Measurements from ENCODE around the gene MTHFD1L.

The MTHFD1L gene

DNA sequence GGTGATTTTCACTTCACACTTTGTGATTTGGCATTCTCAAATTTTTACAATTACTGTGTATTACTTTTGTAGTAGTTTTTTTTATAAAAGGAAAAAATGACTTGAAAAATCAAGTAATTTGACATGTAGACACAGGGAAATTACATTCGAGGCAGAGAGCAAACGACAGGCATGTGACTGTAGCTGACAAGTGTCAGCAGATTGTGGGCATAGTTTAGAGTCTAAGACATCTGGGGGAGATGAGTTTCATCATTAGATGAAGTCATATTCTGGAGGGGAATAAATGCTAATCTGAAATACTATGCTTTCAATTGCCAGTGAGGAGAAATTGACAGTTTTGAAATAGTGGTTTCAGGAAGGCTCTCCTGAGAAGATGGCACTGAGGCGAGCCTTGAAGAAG is 126.0 kb downstream of the MTHFD1L start:
- no peak for DNase-seq (ENCODE audit: low spot score)

DNA sequence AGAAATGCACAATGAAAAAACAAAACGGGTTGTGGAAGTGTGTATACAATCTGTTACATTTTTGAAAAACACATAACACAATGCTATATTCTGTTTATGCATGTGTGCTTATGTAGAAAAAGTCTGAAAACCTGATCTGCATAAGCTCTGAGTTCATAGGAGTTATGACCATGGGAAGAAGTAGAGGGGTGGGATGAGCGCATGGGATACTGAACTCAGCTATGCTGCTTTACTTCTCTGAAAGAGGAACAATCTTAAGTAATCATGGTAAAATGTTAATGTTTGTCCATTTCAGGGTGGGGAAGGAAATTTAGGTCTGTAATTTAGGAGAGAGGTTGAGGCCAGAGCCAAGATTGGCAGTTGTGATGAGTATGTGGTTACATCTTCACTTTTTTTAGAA is 126.8 kb downstream of the MTHFD1L start:
- no peak for DNase-seq (ENCODE audit: low spot score)

DNA sequence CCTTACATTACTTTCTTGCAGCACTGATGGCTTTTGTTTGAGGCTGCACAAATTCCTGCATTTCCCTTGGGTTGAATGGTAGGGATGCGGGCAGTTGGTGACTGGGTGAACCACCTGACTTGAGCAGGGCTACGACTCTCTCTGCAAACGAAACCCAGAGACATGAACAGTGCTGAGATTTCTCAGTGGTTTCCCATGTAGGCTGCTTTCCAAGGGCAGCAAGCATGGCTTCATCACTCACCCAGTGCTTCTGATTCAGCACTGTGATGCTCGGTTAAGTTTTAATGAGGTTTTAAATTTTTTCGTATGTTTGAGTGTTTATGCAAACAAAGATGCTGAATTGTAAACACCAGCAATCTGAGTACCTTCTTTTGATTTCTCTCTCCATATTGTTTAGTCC is 127.2 kb downstream of the MTHFD1L start:
- DNase-seq (ENCODE audit: low spot score), result no peak

DNA sequence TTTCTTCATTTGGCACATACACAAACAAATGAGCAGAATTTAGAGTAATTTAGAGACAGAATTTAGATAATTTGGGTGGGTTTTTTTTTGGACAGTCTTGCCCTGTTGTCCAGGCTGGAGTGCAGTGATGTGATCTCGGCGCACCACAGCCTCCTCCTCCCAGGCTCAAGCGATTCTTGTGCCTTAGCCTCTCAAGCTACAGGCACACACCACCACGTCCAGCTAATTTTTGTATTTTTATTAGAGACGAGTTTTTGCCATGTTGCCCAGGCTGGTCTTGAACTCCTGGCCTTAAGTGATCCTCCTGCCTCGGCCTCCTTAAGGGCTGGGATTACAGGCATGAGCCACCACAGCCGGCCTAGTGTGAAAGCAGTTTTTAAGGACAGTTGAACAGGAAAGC is 127.8 kb downstream of the MTHFD1L start:
- no peak for DNase-seq (ENCODE audit: low spot score)

DNA sequence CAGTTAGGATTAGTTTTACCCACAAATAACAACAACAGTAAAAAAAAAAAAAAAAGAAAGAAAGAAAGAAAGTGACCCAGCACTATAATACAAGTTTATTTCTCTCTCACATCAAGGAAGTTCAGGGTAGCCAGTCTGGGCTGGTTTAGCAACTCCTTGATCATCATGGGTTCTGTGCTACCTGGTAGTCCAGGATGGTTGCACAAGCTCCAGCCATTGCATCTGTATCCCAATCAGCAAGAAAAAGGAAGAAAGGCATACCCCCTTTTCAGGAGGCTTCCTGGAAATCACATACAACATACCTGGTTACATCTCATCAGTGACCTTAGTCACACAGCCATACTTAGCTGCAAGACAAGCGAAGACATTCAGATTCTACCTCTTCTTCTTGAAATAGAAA is 128.5 kb downstream of the MTHFD1L start:
- DNase-seq (ENCODE audit: low spot score), result no peak

DNA sequence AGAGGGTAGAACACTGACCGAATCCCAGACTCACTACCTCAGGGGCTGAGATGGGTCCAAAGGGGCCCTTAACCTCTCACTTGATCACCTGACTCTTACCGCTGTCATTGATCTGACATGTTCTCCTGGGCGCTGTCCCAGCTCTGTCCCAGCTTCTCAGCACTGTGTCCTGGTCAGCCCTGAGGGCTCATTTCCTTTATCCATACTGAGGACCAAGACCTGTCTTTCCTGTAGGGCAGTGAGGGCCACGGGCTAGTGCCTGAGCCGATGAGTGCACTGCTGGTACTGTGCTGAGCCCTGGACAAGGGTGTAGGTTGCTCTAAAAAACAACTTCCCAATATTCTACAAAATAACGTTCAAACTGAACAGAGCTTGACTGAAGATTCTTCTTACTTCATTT is 131.5 kb downstream of the MTHFD1L start:
- DNase-seq (ENCODE audit: low spot score), result no peak

DNA sequence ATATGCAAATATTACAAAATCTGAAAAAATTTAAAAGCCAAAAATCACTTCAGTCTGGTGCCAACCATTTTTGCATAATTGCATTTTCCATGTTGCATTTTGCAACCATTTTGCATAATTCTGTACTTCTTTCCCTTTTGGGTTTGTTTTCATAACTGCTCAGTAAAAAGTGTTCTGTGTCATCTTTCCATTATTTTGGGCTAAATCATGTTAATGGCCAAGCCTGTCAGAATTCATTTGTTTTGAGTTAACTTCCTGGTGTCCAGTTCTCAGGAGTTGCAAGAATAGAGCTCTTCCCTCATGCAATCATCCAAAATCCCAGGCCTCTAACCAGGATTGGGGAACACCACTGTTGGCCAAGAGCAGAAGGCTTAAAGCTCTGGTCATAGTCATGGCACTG is 133.6 kb downstream of the MTHFD1L start:
- no peak for DNase-seq (ENCODE audit: low spot score)

DNA sequence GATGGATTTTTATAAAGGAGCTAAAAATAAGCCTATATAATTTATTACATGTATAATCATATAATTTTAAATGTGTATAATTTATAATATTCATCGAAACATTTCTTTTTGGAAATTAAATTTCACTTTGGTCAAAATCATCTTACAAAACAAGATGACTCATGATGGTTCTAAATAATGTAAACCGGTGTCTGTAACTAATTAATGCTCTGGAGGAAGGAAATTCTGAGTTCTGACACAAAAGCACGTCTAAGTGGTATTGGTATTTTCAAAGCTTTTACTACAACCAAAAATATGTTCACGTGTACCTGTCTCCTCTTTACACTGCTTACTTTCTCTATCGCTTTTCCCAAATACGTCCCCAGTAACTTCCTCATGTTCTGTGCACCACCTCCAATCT is 134.1 kb downstream of the MTHFD1L start:
- DNase-seq (ENCODE audit: low spot score), result no peak

DNA sequence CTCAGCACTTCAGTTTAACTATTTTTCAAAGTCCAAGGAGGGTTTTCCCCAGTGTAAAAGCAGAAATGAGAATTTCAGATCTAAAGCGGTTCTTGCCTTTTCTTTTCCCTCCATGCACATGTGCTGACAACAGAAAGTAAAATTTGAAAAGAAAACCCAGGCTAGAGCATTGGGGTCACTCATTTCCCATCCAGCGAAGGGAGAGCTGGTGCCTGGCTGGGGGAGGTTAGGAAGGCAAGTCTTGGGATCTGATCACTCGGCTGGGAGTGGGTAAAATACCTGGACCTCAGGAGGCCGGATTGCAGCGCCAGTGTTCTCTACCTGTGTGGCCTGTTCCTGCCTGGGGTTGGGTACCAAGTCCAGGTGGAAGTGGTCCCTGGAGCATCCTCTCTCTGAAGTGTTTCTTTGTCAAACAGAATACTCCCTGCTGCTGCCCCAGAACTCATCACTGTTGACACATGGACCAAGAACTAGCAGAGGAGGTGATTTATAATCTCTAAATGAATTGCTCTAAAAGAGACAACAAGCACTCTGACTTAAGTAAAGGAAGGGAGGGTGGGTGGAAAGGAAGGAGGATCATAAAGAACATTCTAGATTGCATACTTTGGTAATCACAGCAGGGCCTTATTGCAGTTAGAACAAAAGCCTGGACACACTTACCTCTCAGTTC is 136.0 kb downstream of the MTHFD1L start:
- DNase-seq (ENCODE audit: low spot score), result no peak

DNA sequence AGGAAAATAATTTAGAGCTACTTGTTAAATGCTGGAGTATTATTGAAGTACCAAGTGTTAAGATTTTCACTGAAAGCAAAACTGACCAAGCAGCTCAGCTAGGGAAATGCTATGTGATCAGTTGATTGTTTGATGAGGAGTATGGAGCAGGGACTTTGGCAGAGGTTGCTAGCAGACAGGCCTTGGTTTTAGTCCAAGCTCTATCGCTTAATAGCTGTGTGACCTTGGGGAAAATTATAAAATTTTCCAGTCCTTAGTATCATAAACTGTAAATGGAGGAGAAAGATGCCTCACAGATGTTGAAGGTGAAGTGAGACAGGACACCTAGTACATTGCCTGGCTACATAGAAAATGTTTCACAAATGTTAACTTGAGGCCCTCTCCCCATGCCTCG is 136.6 kb downstream of the MTHFD1L start:
- DNase-seq (ENCODE audit: low spot score), result no peak

DNA sequence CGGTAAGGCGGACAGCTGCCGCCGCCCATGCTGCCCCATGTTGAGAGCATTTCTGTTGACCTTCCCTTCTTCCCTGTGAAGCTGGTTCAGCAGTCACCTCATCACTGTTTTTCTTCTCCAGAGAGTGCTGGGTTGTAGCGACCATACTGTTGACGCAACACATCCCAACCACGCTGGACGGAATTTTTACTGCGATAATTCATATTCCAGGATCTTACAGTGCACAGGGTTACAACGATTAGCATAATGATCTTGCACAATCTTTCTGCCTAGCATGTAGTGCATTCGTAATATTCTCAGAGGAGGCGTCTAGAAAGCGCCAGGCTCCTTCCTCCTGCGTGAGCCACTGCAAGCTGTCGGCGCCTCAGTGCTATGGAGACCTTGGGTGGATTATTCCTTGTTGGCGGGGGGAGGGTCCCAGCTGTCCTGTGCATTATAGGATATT is 137.0 kb downstream of the MTHFD1L start:
- no peak for DNase-seq (ENCODE audit: low spot score)

DNA sequence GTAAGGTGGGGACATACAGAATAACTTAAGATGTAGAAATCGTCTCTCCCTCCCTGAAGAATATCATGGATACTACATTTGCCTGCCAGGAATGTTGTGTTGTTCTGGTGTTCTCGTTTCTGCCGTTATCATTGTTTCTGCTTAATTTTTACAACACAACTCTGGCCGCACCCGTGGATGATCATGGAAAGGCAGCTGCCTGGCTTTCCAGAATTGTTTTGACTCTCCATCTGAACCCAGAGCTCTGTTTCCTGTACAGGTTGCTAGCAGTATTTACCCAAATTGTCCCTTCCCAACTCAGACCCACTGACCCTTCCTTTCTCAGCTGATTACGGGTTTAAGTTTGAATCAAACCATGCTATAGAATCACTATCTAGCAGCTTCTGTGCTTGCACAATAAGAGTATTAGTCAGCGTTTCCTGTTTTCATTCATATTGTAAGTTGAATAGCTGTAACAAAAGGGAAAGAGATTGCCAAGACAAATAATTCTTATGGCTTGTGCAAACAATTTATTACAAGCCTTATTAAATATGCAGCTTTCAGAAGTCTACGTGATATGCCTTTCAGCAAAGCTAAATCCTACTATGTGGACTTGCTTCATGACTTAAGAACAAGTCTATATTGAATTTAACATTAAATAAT is 139.0 kb downstream of the MTHFD1L start:
- peak; percentile 44 for DNase-seq (ENCODE audit: low spot score)

DNA sequence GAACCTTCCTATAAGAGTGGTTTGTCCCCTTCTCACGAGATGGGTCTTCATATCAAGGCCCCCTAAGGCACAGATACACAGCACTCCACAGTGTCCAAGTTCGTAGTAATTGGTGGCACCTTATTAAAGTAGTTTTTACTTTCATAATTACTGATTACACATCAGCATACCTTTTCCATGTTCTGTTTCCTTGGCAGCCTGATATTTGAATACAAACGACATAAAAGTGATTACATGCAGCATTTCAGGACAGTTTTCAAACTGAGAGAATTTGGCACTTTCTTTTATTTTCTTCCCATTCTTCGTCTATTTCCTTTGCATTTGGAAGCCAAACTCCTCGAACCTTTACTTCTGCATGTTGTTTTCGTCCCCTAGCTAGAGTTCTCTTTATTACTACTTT is 139.7 kb downstream of the MTHFD1L start:
- no peak for DNase-seq (ENCODE audit: low spot score)

DNA sequence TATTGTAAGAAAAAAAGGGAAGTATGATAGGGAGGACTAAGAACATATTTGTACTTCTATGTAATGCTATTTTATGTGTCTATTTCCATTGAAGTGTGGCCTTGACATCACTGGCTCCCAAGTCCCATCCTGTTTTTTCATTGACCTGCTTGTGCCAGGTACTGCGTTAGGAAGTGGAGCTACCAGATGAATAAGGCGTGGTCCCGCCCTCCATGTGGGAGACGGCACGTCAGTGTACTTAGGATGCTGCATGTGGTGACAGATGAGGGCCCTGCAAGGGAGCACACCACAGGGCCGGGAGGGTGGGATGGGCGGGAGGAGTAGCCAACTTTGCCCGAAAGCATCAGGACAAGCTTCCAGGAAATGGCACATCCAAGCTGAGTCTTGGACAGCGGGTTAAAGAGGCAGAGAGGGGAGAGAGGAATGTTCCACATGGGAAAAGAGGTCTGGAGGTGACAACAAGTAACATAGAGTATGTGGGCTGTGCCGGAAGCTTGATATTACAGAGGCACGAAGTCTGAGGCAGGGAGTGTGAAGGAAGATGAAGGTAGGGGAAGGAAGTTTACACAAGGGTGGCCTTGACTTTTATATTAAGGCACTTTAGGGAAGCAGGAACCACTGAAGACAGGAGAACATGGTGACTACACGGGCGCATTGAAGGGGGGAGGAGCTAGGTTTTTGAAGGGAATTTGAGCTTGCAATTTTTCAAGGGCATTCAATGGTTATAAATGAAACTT is 140.6 kb downstream of the MTHFD1L start:
- DNase-seq (ENCODE audit: low spot score), result no peak

DNA sequence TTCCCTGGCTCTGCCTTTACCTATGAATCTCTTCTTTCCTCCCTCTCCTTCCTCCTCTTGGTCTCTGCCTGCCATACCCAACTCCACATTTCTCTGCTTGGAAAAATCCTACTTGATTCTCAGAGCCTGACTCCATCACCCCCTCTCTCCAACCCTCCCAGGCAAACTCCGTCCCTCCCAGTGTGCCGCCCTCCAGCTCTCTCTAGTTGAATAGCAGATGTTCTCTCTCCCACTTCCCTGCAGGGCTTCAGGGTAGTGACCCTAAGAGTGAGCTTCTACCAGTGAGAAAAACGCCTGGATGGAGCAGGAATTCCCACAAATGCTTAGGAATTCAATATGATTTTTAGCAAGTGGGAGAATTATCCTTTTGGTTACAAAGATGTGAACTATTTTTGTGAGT is 141.6 kb downstream of the MTHFD1L start:
- DNase-seq (ENCODE audit: low spot score), result no peak

DNA sequence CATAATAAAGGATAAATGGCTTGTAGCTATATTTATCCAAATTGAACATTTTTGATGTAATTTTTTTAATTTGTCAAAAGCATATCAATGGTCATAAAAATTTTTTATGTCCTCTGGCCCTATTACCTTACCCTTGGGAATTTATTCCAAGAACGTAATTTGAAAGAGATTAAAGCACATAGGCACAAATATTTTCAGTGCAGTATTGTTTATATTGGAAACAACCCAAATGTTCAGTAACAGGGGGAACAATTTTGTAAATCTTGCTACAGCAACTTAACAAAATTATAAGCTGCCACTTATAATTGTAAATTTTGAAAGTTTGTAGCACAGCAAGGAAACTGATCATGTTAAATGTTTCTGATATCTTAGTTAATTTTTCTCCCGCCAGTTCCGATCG is 142.4 kb downstream of the MTHFD1L start:
- no peak for DNase-seq (ENCODE audit: low spot score)

DNA sequence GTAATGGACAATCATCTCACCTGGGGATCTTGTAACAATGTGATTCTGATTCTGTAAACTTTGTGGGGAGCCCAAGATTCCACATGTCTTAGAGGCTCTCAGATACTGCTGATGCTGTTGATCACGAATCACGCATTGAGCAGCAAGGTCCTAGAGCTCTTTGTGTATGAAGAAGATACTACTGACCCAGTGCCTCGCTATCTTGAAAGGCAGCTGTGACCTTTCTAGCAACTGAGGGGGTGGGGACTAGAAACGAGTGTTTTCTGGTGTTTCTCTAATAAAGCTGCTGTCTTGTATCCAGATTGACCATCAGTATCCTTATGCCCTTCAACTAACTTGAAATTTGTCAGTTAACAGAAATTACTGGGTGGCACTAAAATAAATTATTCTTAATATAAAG is 142.9 kb downstream of the MTHFD1L start:
- DNase-seq (ENCODE audit: low spot score), result no peak

DNA sequence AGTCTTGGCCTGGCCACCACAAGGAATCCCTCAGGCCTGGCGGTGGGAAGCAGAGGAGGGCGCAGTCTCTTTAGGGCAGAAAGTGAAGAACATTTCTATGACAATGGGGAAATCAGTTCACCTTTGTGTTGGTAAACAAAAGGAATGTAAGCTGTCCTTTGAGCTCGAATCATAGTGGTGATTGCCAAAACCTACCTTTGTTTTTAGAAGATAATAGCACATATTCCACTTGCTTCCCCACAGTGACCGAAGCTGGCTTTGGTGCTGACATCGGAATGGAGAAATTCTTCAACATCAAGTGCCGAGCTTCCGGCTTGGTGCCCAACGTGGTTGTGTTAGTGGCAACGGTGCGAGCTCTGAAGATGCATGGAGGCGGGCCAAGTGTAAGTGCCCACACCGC is 144.1 kb downstream of the MTHFD1L start:
- DNase-seq (ENCODE audit: low spot score), result no peak

DNA sequence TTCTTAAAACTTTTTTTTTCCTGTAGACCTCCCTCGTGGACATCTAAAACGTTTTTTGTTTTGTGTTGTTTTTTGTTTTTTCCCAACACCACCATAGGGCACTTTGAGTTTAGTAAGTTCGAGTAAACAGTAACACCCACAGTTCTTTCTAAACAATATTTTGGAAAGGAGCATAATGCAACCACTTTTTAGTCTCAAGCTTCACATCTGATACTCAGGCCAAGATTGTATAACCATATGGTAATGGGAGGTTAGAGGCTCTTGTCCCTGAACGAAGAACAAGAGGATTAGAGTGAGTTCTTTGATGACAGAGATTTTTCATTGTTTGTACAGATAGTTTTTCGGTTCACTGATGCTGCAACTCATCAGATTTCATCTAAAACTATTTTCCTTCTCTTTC is 144.6 kb downstream of the MTHFD1L start:
- no peak for DNase-seq (ENCODE audit: low spot score)

DNA sequence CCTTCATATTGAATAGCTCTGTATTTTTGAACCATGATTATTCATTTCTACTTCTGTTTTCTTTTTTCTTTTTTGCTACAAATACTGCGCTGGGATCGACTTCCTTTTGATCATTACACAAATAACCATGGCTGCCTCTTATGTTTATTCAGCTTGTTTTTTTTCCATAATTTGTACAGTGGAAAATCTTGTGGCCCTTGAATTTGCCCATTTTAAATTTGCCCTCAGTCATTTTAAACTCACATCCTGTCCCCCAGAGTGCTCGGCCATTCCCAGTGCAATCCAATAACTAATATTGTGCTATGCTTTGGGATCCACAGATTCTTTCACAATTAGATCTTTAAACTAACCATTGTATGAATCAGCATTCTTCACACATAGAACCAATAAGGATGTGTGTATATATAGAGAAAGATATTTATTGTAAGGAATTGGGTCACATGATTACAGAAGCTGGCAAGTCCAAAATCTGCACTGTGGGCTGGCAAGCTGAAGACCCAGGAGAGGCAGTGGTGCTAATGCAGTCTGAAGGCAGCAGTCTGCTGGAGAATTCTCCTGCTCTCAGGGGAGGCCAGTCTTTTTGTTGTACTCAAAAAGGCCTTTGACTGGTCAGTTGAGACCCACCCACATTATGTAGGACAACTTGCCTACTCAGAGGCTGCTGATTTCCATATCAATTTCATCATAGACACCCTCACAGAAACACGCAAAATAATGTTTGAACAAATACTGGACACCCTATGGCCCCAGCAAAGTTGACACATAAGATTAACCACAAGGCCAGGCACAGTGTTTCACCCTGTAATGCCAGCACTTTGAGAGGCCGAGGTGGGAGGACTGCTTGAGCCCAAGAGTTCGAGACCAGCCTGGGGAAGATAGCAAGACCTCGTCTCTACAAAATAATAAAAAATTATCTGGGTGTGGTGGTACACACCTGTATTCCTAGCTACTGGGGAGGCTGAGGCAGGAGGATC is 147.1 kb downstream of the MTHFD1L start:
- no peak for DNase-seq (ENCODE audit: low spot score)

DNA sequence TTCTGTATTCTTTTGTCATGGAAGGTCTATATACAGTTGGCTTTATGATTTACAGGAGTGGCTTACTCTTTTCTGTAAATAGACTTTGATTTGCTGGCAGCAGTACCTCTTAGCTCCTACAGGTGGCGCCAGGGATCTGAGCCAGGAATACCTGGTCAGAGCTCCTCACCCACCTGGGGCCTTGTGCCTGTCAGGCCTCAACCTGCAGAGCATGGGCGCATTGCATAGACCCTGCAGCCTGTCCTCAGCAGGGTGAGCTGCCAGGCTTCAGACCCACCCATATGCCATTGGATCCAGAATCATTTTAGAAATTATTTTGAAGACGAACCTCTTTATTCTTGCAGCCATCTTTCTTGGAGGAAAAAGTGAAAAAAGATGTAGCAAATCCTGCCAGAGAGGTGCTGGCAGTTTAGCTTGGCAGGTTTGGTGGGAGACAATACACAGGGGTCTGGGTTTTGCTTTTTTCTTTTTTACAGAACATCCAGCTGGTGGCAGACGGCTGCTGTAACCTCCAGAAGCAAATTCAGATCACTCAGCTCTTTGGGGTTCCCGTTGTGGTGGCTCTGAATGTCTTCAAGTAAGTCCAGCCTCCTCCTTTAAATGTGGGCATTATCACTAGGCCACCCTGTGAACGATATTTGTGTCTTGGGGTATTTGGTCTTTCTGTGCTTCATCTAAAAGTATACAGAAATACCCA is 149.1 kb downstream of the MTHFD1L start:
- peak; percentile 24 for DNase-seq (ENCODE audit: low spot score)

Data from hepatic stellate cell (primary cell).